IMR-90 (cell line): ENCODE measurements around the gene RPL10. TPM values are rescaled to one million over a fixed set of nuclear protein-coding genes. Genes with fewer than 3 reads are reported as not detected.

Experiments used
- ATAC-seq: fragments of 200-7000 bp; cut with Tn5 transposase; 2 replicates; pipeline ENCODE4 v1.9.1; 2020; ENCODE audit warnings: low read depth, mild to moderate bottlenecking, moderate library complexity
- BruUV-seq: library from RNA; stranded (reverse); fragments of 400-500 nt; replicated peaks from 2 replicates; lab custom pipeline; 2021; lab: Mats Ljungman, UMichigan
- CTCF ChIA-PET: fragments of 300-600 bp; formaldehyde crosslinking; extraction: SDS; loops from one replicate; lab custom pipeline; 2021; ENCODE audit warnings: antibody characterized with exemption; lab: Yijun Ruan, JAX
- POLR2A ChIA-PET: fragments of 300-600 bp; sonication (Branson Sonifier 250); formaldehyde crosslinking; loops from one replicate; lab custom pipeline; 2022; ENCODE audit warnings: antibody characterized with exemption; ENCODE audit not compliant: unreplicated experiment; lab: Charles Lee
- DNase-seq: peaks from one replicate; pipeline ENCODE4 v3.0.0; 2013
- H2AFZ ChIP-seq: replicated peaks from 2 replicates; pipeline ENCODE3; 2013; ENCODE audit warnings: low read length, mild to moderate bottlenecking; ENCODE audit not compliant: poor library complexity
- H2AK5ac ChIP-seq: 2 replicates; pipeline ENCODE4 v1.6.1; 2013; ENCODE audit warnings: low read depth, low read length, inconsistent platforms
- H2AK9ac ChIP-seq: replicated peaks from 2 replicates; pipeline ENCODE3; 2013; ENCODE audit warnings: mild to moderate bottlenecking, low read depth, low read length, moderate library complexity; ENCODE audit not compliant: poor library complexity
- H2BK120ac ChIP-seq: 2 replicates; pipeline ENCODE4 v1.6.1; 2013; ENCODE audit warnings: low read depth, low read length, inconsistent platforms
- H2BK15ac ChIP-seq: 3 replicates; pipeline ENCODE4 v1.6.1; 2013; ENCODE audit warnings: low read depth, low read length, inconsistent platforms
- H2BK20ac ChIP-seq: 2 replicates; pipeline ENCODE4 v1.6.1; 2013; ENCODE audit warnings: low read depth, mild to moderate bottlenecking, inconsistent platforms, low read length, moderate library complexity
- H2BK5ac ChIP-seq: 2 replicates; pipeline ENCODE4 v1.6.1; 2013; ENCODE audit warnings: mild to moderate bottlenecking, low read depth, low read length, inconsistent platforms; ENCODE audit not compliant: poor library complexity, severe bottlenecking
- H3K14ac ChIP-seq: replicated peaks from 2 replicates; pipeline ENCODE4 v1.6.1; 2013; ENCODE audit warnings: low read depth, low read length, inconsistent platforms
- H3K18ac ChIP-seq: 2 replicates; pipeline ENCODE4 v1.6.1; 2013; ENCODE audit warnings: low read depth, low read length, control low read depth
- H3K23ac ChIP-seq: 2 replicates; pipeline ENCODE4 v1.6.1; 2013; ENCODE audit warnings: low read depth, low read length, inconsistent platforms
- H3K27ac ChIP-seq: 2 replicates; pipeline ENCODE4 v1.5.1; 2013; ENCODE audit warnings: mild to moderate bottlenecking, control low read depth, low read length; ENCODE audit not compliant: insufficient read depth
- H3K27me3 ChIP-seq: 2 replicates; pipeline ENCODE4 v1.6.1; 2013; ENCODE audit warnings: low read length; ENCODE audit not compliant: control insufficient read depth, insufficient read depth
- H3K36me3 ChIP-seq: 2 replicates; pipeline ENCODE4 v1.6.1; 2013; ENCODE audit warnings: low read length, mixed read lengths; ENCODE audit not compliant: control insufficient read depth, insufficient read depth
- H3K4ac ChIP-seq: 2 replicates; pipeline ENCODE4 v1.6.1; 2013; ENCODE audit warnings: low read depth, low read length, inconsistent platforms
- H3K4me1 ChIP-seq: 2 replicates; pipeline ENCODE4 v1.6.1; 2013; ENCODE audit warnings: low read length, mixed read lengths; ENCODE audit not compliant: control insufficient read depth, insufficient read depth
- H3K4me2 ChIP-seq: 2 replicates; pipeline ENCODE4 v1.6.1; 2013; ENCODE audit warnings: low read depth, mild to moderate bottlenecking, control low read depth, low read length, moderate library complexity
- H3K4me3 ChIP-seq: 2 replicates; pipeline ENCODE4 v1.5.1; 2013; ENCODE audit warnings: low read depth, mild to moderate bottlenecking, control low read depth, low read length, moderate library complexity; ENCODE audit not compliant: insufficient read depth
- H3K56ac ChIP-seq: 2 replicates; pipeline ENCODE4 v1.6.1; 2013; ENCODE audit warnings: low read length, inconsistent platforms; ENCODE audit not compliant: insufficient read depth; ENCODE audit errors: extremely low read depth
- H3K79me1 ChIP-seq, 2 experiments: 2 replicates each; pipeline ENCODE4 v1.6.1; 2013; ENCODE audit warnings: low read length in 2 of 2, inconsistent platforms in 1 of 2, low read depth in 1 of 2
- H3K9ac ChIP-seq: 2 replicates; pipeline ENCODE4 v1.6.1; 2013; ENCODE audit warnings: low read depth, low read length, control low read depth
- H3K9me1 ChIP-seq: 2 replicates; pipeline ENCODE4 v1.6.1; 2013; ENCODE audit warnings: low read length, inconsistent platforms; ENCODE audit not compliant: insufficient read depth
- H3K9me3 ChIP-seq: 2 replicates; pipeline ENCODE4 v1.6.1; 2013; ENCODE audit warnings: low read length; ENCODE audit not compliant: control insufficient read depth, insufficient read depth
- H4K20me1 ChIP-seq: 2 replicates; pipeline ENCODE4 v1.6.1; 2013; ENCODE audit warnings: low read length, inconsistent platforms; ENCODE audit not compliant: insufficient read depth
- H4K5ac ChIP-seq: 2 replicates; pipeline ENCODE4 v1.6.1; 2013; ENCODE audit warnings: mild to moderate bottlenecking, low read depth, low read length, control low read depth
- H4K8ac ChIP-seq, 2 experiments: 2 replicates each; pipeline ENCODE4 v1.6.1; 2013; ENCODE audit warnings: low read depth in 2 of 2, low read length in 2 of 2, control low read depth in 1 of 2, inconsistent platforms in 1 of 2
- H4K91ac ChIP-seq: 2 replicates; pipeline ENCODE4 v1.6.1; 2013; ENCODE audit warnings: low read depth, low read length, inconsistent platforms; ENCODE audit not compliant: insufficient read depth
- BHLHE40 ChIP-seq: fragments of 150-350 bp; IDR thresholded peaks from 2 replicates; pipeline ENCODE4 v1.6.1; 2016; ENCODE audit warnings: mild to moderate bottlenecking, low read depth, low read length
- CEBPB ChIP-seq: IDR thresholded peaks from 2 replicates; pipeline ENCODE4 v1.6.1; 2012; ENCODE audit warnings: low read depth, low read length, improper control_type of control experiment
- CHD1 ChIP-seq: IDR thresholded peaks from 2 replicates; pipeline ENCODE4 v1.6.1; 2012; ENCODE audit warnings: low read depth, low read length, improper control_type of control experiment
- FOS ChIP-seq: fragments of 150-350 bp; IDR thresholded peaks from 2 replicates; pipeline ENCODE4 v1.6.1; 2016; ENCODE audit warnings: low read depth, low read length
- MAFK ChIP-seq: IDR thresholded peaks from 2 replicates; pipeline ENCODE4 v1.6.1; 2012; ENCODE audit warnings: low read depth, low read length, improper control_type of control experiment
- MAZ ChIP-seq: IDR thresholded peaks from 2 replicates; pipeline ENCODE4 v1.6.1; 2012; ENCODE audit warnings: low read depth, mild to moderate bottlenecking, low read length, improper control_type of control experiment, moderate library complexity, borderline replicate concordance
- MXI1 ChIP-seq: IDR thresholded peaks from 2 replicates; pipeline ENCODE4 v1.6.1; 2012; ENCODE audit warnings: low read depth, mild to moderate bottlenecking, low read length, moderate library complexity, borderline replicate concordance
- POLR2A ChIP-seq: IDR thresholded peaks from 2 replicates; pipeline ENCODE4 v1.6.1; 2012; ENCODE audit warnings: mild to moderate bottlenecking, low read depth, low read length
- RAD21 ChIP-seq: IDR thresholded peaks from 2 replicates; pipeline ENCODE4 v1.6.1; 2012; ENCODE audit warnings: low read length, improper control_type of control experiment
- RCOR1 ChIP-seq: IDR thresholded peaks from 2 replicates; pipeline ENCODE4 v1.6.1; 2012; ENCODE audit warnings: mild to moderate bottlenecking, low read length, improper control_type of control experiment; ENCODE audit not compliant: insufficient replicate concordance
- RFX5 ChIP-seq: IDR thresholded peaks from 2 replicates; pipeline ENCODE4 v1.8.0; 2012; ENCODE audit warnings: low read depth, mild to moderate bottlenecking, low read length, moderate library complexity
- USF2 ChIP-seq: fragments of 150-350 bp; IDR thresholded peaks from 2 replicates; pipeline ENCODE4 v1.6.1; 2017; ENCODE audit warnings: mild to moderate bottlenecking, antibody characterized with exemption, low read length, low read depth
- WGBS, 2 experiments: methylation state at CpG; one replicate each; pipeline versions ENCODE4 v1.1.5 to v1.1.7; 2013; ENCODE audit warnings: missing lambda C conversion rate in 2 of 2; ENCODE audit not compliant: insufficient read length in 1 of 2; ENCODE audit errors: extremely low coverage in 2 of 2; 5-methylcytosine and 5-hydroxymethylcytosine counted together
- dilution Hi-C: fragments of 300-500 bp; cut with HindIII; formaldehyde crosslinking; loops from one replicate; pipeline ENCODE4 v1.14.3; 2018; ENCODE audit warnings: low sequenced_read_pairs; ENCODE audit not compliant: unreplicated experiment
- in situ Hi-C: fragments of 300-500 bp; cut with MboI; formaldehyde crosslinking; loops from 3 replicates; pipeline ENCODE4 v1.14.3; 2019; ENCODE audit warnings: low sequenced_read_pairs, inconsistent platforms, mixed read lengths
- intact Hi-C: fragments of 100-400 bp; cut with micrococcal nuclease; formaldehyde crosslinking; loops from 2 replicates; pipeline ENCODE4 v1.10.0; 2022
- polyA plus RNA-seq, 3 experiments: library from polyadenylated mRNA; depleted of rRNA; stranded (reverse); fragments of >200 nt; gene quantifications; 2 replicates each; pipeline ENCODE4 v1.2.3, GENCODE V29; 2012; ENCODE audit warnings: low replicate concordance in 1 of 3
- total RNA-seq: library from RNA; depleted of rRNA; stranded (reverse); fragments of >200 nt; gene quantifications from 2 replicates; pipeline ENCODE4 v1.2.3, GENCODE V29; 2012
- TF ChIP-seq, protein P1 (sequence below): conservative IDR thresholded peaks from 2 replicates; pipeline ENCODE4 v1.5.1; 2012; ENCODE audit warnings: mild to moderate bottlenecking, low read depth, low read length, improper control_type of control experiment
- TF ChIP-seq, protein P2 (sequence below): fragments of 150-350 bp; IDR thresholded peaks from 2 replicates; pipeline ENCODE4 v1.6.1; 2016; ENCODE audit warnings: low read depth, mild to moderate bottlenecking, low read length, moderate library complexity, borderline replicate concordance

Gene RPL10
- total and polyA plus RNA-seq, 2 of the 4 experiments (the other 2 are of a cell fraction) = 1,582 to 7,467 TPM

DNA sequence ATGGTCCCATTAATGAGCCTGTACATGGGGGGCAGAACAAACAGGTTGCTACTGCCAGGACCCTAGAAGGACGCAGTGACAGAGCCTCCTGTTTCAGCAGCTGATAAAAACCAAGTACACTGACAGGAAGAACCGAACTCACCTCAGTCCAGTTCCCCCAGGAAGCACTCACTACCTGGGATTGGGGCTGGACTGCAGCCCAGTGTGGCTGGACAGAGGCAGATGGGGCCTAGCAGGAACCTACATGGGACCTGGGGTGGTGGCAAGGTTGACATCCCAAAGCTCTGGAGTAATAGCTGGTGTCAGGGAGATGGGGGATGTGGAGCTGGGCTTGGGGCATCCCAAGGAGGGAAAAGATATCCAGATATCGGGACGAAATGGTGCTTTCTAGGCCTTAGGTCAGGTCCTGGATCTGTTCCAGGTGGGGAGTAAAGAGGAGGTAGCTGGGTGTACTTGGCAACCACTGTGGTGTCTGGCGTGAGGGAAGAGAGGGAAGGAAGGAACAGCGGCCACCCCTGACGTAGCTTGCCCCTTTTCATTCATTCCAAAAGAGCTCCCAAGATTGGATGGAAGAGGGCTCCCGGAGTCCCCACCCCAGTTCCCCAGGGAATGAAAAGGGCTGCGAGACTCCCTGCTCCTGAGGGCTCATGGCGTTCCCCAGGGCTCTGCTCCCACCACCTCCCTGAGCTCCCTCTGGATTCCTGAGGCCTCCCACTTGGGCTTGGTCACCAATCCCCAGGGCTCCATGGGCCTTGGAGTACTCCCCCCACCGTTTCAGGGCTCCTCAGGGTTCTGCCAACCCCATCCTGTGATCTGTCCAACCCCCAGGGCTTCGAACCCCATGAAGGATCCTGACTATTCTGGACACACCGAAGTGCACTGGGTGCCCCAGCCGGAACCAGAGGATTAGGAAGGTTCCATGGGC is 14.6 kb upstream of the RPL10 start:
- Histone ChIP-seq H3K4me3 (no peak overlapping the region), H3K14ac (no peak overlapping the region), H2BK15ac (no peak overlapping the region), H2BK120ac (no peak overlapping the region), H3K79me1 (peaks cover 0 to 19% of the 10 kb centered on the region in 2 experiments; a peak in 2 of 4 replicates), H4K5ac (no peak overlapping the region), H3K56ac (no peak overlapping the region), H3K4me2 (no peak overlapping the region), H4K20me1 (peaks cover 17% of the 10 kb centered on the region), H3K9me3 (no peaks in the 10 kb centered on the region), H3K9me1 (no peaks in the 10 kb centered on the region), H2AK9ac (no peak overlapping the region), H3K18ac (no peak overlapping the region), H4K91ac (no peak overlapping the region), H3K27ac (no peak overlapping the region), H3K27me3 (no peaks in the 10 kb centered on the region), H3K36me3 (peaks cover 11% of the 10 kb centered on the region; the same call in 1 of the 2 replicates), H3K4ac (no peak overlapping the region), H2AFZ (no peak overlapping the region), H2BK20ac (no peak overlapping the region), H2AK5ac (no peak overlapping the region), H3K23ac (no peak overlapping the region), H3K4me1 (peaks cover 2% of the 10 kb centered on the region; the same call in 1 of the 2 replicates), H4K8ac (no peak overlapping the region), H2BK5ac (no peak overlapping the region), H3K9ac (no peak overlapping the region)
- no TSS peak for BruUV-seq
- no peak for DNase-seq
- ATAC-seq = no peak
- intact Hi-C loops (no loop called here), in situ Hi-C loops (no loop called here), dilution Hi-C loops (no loop called here)
- 94% methylated on average over 2 of the region's 14 CpGs; no CpG with 5 or more reads in 1 of the 2 experiments for WGBS, 2 experiments
- ChIA-PET POLR2A (no interaction called here), CTCF (interaction anchor here (0.5 to 1.6 kb wide), 3 partner anchors 8 to 15 kb away, joined by 3 to 4 read pairs (median 4); partner anchors contain the start of gene RPL10)
- TF ChIP-seq CHD1 (no peak), RFX5 (no peak), CEBPB (no peak), POLR2A (no peak; the same call in 1 of the 2 replicates), USF2 (no peak), BHLHE40 (no peak), RAD21 (no peak), MAFK (no peak), FOS (no peak), MAZ (no peak), RCOR1 (no peak), MXI1 (no peak)
- TF ChIP-seq, protein P1, sequence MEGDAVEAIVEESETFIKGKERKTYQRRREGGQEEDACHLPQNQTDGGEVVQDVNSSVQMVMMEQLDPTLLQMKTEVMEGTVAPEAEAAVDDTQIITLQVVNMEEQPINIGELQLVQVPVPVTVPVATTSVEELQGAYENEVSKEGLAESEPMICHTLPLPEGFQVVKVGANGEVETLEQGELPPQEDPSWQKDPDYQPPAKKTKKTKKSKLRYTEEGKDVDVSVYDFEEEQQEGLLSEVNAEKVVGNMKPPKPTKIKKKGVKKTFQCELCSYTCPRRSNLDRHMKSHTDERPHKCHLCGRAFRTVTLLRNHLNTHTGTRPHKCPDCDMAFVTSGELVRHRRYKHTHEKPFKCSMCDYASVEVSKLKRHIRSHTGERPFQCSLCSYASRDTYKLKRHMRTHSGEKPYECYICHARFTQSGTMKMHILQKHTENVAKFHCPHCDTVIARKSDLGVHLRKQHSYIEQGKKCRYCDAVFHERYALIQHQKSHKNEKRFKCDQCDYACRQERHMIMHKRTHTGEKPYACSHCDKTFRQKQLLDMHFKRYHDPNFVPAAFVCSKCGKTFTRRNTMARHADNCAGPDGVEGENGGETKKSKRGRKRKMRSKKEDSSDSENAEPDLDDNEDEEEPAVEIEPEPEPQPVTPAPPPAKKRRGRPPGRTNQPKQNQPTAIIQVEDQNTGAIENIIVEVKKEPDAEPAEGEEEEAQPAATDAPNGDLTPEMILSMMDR = no peak
- TF ChIP-seq, protein P2, sequence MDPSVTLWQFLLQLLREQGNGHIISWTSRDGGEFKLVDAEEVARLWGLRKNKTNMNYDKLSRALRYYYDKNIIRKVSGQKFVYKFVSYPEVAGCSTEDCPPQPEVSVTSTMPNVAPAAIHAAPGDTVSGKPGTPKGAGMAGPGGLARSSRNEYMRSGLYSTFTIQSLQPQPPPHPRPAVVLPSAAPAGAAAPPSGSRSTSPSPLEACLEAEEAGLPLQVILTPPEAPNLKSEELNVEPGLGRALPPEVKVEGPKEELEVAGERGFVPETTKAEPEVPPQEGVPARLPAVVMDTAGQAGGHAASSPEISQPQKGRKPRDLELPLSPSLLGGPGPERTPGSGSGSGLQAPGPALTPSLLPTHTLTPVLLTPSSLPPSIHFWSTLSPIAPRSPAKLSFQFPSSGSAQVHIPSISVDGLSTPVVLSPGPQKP = no peak
